ENCODE data around the gene DIAPH2.

DNA sequence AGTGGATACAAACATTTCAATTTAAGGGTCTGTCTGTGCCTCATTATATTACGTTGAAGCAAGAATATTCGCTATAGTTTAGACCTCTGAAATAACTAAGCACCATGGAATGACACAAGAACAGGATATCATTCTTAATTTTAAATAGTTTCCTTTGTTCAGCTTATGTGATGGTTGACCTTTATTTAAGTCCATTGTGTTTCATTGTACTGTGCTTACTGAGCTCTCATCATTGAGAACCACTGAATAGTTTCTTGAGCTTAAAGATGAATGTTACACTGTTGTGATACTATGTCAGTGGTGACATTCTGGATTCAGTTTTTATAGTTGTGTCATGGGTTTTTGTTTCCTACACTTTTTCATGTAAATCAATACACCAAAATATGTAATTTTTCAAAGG lies 438.4 kb downstream of the DIAPH2 start:
- no peak for TF ChIP-seq TCF7L2 (IDR thresholded peaks at IDR 0.05; ENCODE audit: low read depth, low read length)
- TF ChIP-seq, protein P1, sequence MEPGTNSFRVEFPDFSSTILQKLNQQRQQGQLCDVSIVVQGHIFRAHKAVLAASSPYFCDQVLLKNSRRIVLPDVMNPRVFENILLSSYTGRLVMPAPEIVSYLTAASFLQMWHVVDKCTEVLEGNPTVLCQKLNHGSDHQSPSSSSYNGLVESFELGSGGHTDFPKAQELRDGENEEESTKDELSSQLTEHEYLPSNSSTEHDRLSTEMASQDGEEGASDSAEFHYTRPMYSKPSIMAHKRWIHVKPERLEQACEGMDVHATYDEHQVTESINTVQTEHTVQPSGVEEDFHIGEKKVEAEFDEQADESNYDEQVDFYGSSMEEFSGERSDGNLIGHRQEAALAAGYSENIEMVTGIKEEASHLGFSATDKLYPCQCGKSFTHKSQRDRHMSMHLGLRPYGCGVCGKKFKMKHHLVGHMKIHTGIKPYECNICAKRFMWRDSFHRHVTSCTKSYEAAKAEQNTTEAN (CRISPR knock-in tag; conservative IDR thresholded peaks at IDR 0.05), result no peak
- TF ChIP-seq, protein P2, sequence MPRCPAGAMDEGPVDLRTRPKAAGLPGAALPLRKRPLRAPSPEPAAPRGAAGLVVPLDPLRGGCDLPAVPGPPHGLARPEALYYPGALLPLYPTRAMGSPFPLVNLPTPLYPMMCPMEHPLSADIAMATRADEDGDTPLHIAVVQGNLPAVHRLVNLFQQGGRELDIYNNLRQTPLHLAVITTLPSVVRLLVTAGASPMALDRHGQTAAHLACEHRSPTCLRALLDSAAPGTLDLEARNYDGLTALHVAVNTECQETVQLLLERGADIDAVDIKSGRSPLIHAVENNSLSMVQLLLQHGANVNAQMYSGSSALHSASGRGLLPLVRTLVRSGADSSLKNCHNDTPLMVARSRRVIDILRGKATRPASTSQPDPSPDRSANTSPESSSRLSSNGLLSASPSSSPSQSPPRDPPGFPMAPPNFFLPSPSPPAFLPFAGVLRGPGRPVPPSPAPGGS (CRISPR knock-in tag; IDR thresholded peaks at IDR 0.05), result no peak
- no peak for TF ChIP-seq CREB1 (IDR thresholded peaks at IDR 0.05)
- TF ChIP-seq CREB1 (CRISPR knock-in tag; IDR thresholded peaks at IDR 0.05), result no peak
- TF ChIP-seq ZNF101 (CRISPR knock-in tag; IDR thresholded peaks at IDR 0.05; ENCODE audit: borderline replicate concordance, low read depth), result no peak
- TF ChIP-seq NR2F1 (CRISPR knock-in tag; IDR thresholded peaks at IDR 0.05), result no peak
- TF ChIP-seq ZNF207 (IDR thresholded peaks at IDR 0.05; ENCODE audit: borderline replicate concordance), result no peak

All from HepG2 (cell line).